OCI-LY3 (cell line): ENCODE results near the gene PPT2.

Source experiments
- EZH2phosphoT487 ChIP-seq: fragments of 200-600 bp; shearing (Covaris generic); IDR thresholded peaks from 2 replicates; pipeline ENCODE4 v1.6.1; 2018; ENCODE audit warnings: antibody characterized with exemption, mixed run types, low read depth
- TF ChIP-seq, protein P1 (sequence below): fragments of 200-600, 300-600 bp; sonication (generic); IDR thresholded peaks from 2 replicates; pipeline ENCODE4 v1.5.1; 2014; ENCODE audit warnings: antibody characterized with exemption, low read length, low read depth

DNA sequence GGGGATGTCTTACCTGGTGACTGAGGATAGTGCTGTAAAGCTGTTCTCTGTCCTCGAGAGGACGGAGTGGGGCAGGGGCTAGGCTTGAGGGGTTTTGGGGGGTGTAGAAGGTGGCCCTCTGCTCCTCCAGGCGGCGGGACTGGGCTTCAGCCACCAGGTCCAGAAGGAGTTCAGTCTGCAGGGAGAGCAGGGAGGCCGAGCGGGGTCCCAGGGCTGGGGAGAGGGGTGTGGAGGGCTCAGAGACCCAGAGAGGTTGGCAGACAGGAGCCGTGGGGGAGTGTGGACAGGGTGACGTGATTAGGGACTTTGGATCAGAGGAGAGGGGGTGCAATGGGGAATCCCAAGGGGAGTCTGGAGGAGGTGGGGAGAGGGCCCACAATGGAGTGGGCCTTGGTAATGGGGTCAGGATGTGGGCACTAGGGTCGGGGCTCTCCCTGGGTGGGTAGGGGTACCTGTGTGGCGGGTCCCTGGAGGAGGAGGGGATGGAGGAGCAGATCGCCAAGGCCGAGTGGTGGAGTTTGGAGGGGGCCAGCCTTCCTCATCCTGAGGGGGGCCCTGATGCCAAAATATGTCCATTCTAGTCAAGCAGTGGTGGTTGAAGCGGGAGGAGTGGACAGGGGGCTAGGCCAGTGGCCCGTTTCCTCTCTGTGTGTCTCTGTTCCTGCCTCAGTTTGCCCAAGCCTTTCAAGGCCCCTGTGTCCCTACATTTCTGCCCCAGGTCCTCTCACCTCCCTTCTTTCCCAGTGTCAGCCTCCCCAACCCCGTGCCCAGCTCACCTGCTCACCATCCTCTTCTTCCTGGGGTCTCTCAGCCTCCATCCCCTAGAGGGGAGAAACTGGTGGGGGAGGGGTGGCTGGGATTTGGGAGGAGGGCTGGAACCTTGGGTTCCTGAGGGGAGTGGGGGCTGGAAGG, 38.0 kb downstream of the PPT2 start:
- TF ChIP-seq, protein P1, sequence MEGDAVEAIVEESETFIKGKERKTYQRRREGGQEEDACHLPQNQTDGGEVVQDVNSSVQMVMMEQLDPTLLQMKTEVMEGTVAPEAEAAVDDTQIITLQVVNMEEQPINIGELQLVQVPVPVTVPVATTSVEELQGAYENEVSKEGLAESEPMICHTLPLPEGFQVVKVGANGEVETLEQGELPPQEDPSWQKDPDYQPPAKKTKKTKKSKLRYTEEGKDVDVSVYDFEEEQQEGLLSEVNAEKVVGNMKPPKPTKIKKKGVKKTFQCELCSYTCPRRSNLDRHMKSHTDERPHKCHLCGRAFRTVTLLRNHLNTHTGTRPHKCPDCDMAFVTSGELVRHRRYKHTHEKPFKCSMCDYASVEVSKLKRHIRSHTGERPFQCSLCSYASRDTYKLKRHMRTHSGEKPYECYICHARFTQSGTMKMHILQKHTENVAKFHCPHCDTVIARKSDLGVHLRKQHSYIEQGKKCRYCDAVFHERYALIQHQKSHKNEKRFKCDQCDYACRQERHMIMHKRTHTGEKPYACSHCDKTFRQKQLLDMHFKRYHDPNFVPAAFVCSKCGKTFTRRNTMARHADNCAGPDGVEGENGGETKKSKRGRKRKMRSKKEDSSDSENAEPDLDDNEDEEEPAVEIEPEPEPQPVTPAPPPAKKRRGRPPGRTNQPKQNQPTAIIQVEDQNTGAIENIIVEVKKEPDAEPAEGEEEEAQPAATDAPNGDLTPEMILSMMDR: no peak
- no peak for TF ChIP-seq EZH2phosphoT487
